Inflammatory macrophage (primary cell): ENCODE measurements around the gene TMEM207.

Experiments used
- DNase-seq, 2 donors: peaks; one replicate each; pipeline ENCODE4 v3.0.0-alpha.2; 2020 to 2022

Gene TMEM207

DNA sequence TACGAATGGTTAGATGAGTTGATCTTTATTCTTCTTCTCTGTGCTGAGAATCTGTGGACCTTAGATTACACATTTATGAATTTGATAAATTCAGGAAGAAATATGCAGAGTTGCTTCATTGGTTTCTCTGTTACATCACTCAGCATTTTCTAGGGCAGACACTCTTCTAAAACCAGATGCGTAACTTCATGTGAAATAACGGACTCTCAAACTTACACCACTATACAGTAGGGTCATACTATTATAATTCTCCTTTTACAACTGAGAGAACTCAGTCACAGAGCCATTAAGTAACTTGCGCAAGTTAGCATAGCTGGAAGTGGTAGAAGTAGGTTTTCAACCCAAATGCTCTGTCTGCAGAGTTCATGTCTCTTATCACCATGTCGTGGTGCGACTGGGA lies 5.7 kb downstream of the TMEM207 start:
- peak; percentile 22 to 64 for DNase-seq

DNA sequence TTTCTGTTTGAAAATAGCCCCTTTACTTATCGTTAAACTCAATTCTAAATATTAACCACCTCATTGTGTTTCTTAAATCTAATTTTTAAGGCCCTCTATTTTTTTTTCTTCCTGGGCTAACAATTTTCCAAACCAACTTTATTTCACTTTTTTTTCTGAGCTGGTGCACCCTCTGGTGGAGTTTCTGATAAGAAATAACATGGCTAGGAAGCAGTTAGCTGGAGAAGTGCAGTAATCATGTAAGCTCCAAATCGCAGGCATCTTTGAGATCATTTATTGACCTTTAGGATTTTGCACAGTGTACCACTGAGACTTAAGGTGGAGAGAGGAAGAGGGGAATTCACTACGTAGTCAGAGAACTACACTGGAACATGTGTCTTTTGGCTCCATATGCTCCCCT lies 6.4 kb downstream of the TMEM207 start:
- DNase-seq = no peak

DNA sequence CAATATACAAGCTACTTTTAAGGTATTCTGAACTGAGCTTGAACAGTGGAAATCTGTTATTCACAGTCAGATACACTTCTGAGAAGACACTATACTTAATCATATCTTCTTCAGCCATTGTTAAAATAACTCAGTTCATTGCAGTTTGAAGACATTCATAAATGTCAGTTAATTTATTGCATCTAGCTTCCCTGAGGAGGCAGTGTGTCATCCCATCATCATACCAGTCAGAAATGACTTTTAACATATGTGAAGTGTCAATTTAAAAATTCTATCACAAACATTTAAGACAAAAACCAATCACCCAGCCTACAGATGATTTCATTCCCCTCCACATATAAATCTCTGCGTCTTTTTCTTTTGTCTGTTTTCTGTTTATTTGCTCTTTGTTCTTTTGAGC lies 7.5 kb downstream of the TMEM207 start:
- DNase-seq = no peak

DNA sequence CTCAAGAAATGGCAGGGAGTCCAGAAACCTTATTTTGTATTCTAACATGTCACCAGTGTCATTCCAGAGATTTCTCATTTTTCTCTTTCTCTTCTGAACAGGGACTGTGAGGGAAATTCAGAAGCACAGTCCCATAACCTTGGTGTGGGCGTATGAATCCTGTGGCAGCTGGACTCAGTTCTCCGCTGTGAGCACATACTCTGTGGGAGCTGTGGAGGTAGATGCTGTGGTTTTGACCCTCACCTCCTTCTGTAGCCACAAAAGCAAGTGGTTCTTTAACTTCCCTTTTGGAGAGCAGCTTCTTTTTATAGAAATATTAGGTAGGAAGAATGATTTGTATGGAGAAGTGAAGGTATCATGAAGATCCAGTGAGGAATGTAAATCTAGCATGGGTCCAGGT lies 13.4 kb downstream of the TMEM207 start:
- peak in 1 of 2 donors; percentile 48 for DNase-seq

DNA sequence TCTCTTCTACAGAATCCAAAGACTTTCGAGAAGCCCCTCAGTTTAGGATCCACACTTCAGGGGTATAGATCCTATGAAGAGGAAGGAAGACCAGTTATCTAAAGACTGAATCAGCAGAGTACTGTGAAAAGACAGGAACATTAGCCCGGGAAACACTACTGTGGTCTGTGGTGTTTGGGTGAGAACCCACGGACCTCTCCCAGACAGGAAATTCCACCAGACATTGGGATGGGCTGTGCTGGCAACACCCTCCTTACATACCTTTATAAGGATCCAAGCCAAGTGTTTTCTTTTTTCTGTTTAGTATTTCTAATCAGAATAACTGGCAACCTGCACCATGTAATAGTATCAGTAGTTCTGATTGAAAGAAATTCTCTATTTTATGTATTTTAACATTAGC lies 14.1 kb downstream of the TMEM207 start:
- no peak for DNase-seq

DNA sequence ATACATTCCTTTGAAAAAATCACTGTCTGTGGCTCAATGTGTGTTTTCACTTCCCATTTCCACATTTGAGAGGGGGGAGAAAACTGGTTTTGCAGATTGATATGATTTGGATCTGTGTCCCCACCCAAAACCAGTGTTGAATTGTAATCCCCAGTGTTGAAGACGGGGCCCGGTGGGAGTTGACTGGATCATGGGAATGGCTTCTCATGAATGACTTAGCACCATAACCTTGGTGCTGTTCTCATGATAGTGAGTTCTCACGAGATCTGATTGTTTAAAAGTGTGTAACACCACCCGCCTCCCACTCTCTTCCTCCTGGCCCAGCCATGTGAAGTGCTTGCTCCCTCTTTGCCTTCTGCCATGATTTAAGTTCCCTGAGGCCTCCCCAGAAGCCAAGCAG lies 16.1 kb downstream of the TMEM207 start:
- DNase-seq = no peak

DNA sequence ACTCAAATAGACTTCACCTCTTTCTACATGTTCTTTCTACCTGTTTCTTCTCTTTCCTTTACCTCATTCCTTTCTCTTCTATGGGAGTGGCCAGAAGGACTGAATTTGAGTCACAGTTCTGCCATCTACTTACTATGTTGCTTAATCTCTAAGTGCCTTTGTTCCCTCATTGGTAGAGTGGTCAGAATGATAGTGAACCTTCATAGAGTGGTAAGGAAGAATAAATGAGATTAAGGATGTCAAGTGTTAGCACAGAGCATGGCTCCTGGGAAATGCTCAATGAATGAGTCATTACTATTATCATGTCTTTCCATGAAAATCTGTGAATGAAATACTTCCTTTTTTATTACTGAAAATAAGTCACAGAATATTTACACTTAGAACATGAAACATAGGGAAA lies 17.5 kb downstream of the TMEM207 start:
- no peak for DNase-seq

DNA sequence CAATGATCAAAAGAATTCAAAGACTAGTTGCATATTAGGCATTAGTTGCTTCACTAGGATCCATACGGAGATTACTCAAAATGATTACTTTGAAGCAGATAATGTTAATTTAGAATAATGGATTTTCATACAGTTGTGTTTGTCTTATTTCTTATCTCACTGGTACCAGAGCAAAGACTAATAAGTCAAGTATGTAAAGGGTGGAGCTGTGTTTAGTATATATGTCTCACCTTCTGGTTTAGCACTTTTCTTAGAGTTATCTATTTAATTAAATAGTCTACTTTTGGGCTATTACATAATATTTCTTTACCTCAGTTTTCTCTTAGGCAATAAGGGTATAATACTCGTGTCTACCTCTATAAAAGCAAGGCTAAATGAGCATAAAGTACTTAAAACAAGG lies 18.8 kb downstream of the TMEM207 start:
- no peak for DNase-seq

DNA sequence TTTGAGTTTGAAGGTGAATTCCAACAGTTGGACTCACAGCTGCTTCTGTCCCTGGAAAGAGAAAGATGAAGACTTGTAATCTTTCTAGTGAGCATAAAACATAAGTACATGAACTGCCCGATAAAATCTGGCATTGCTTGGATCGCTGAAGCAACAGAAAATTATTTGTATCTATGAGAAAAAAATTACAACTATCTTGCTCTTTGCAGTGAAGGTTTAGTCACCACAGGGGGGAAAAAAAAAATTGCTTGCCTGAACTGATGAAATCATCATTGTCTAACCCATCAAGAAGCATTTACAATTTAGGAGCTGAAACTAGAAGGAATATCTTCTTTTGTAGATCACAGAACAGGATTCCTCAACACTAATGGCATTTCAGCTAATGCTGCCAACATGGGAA lies 20.0 kb downstream of the TMEM207 start:
- no peak for DNase-seq

DNA sequence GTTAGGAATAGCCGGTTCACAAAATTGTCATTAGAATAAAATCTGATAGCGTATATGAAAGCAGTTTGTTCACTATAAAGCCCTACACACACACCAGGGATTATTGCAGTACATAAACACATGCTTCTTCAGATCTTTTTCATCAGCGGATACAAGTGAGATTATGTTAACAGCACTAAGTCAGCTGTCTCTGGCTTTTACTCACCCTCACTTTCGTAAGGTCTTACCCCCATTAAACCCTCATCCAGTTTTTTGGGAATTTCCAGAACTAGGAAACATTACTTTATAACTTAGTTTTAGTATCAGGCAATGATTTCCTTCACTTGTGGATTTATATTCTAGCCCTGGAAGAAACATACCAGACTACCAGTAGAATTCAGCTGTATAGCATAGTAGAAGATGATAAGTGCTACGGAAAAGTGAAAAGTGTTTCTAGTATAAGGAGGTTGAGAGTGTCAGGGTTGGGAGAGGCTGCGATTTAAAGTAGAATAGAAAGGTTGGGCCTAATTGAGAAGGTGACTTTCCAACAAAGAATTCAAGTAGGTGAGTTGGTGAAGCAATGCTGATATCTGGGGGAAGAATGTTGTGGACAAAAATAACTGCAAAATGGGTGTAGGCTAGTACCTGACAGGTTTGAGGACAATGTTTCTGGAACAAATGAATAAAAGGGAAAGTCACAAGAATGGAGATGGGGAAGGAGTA lies 22.7 kb downstream of the TMEM207 start:
- DNase-seq = no peak

DNA sequence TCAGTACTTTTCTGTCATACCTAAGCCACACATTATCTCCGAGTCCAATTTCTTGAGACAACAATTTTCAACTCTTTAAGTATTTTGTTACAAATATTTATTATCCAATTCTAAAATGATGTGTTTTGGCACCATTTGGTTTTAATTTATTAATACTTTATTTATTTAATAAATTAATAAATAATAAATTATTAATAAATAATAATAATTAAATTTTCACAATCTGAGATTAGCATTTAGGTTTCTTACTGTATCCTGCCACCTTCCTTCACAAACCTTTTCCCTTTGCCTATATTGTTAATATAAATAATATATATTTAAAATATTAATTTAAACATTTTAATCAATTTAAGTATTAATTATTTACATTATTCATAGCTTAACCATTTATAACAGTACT lies 23.9 kb downstream of the TMEM207 start:
- DNase-seq = no peak

DNA sequence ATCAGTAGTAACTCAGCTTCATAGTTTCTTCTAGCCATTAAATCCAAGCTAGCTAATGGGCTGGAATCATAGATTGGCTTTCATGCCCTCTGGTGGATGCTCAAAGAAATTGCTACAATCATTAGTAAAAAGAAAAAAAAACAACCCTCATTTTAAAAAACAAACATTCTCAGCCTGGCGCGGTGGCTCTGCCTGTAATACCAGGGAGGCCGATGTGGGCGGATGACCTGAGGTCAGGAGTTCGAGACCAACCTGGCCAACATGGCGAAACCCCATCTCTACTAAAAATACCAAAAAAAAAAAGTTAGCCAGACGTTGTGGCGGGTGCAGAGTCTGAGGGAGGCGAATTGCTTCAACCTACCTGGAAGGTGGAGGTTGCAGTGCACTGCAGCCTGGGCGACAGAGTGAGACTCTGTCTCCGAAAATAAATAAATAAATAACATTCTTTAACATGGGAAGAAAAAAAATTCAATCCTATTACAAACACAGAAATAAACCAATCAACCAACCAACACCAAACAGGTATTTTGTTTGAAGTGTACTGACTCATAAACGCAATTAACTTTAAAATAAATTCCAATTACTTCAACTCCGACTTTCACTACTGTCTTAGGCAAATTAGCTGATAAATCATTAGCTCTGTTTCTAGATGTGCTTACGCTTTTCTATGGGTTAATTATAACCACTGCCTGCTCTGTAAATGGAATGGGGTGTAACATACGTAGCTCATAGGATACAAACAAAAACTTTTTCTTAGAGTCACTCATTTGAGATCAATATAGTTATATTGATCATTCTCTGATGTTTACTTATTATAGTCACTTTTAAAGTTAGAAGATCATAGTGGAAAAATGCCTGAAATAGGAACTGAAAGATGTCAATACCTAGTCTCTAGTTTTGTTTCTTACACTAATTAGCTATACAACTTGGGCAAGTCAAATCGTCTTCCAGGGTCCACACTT lies 24.9 kb downstream of the TMEM207 start:
- DNase-seq = peak; percentile 61 to 62

DNA sequence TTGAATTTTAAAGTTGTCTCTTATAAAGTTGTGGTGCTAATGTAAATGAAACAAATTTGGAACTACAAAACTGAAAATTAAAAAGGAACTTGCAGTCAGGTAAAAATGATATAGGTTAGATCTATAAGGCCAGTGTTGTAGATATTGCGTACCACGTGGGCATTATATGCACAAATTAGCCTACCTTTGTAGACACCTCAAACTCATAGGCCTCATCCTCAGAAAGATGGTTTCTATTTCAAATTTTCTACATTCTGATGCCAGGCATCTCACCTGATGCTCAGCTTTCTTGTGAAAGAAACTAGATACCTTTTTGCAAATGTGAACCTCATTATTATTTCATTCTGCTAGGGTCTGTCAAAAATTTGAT lies 25.6 kb downstream of the TMEM207 start:
- DNase-seq = no peak

DNA sequence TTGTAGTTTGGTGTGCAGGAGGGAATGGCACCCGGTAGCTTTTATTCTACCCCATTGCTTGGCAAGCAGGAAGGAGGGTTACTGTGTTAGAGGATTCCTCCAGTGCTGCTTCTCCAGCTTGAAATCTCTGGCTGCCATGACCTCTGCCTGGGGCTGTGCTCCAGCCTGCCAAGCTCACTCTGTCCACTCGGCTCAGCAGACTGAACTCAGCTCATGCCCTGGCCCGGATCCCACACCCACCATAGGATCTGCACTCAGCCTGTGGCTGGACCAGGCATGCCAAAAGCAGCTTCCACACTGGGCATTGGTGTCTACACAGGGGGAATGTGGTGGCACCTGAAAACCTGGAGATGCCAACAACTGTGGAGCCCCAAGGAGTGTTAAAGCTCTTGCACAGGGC lies 35.4 kb downstream of the TMEM207 start:
- no peak for DNase-seq

DNA sequence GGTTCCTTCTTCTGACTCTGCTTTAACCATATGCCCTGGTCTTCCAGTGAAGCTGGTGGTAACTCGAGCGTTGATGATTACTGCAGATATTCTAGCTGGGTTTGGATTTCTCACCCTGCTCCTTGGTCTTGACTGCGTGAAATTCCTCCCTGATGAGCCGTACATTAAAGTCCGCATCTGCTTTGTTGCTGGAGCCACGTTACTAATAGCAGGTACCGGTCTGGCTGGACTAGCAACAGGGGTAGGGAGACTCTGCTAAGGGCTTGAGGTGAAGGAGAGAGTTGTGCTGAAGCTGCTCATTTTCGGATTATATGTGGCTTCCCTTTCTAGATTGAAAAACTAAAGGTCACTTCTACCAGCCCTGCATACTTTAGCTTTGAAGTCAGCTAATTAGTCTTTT lies 45.0 kb downstream of the TMEM207 start:
- DNase-seq = no peak

DNA sequence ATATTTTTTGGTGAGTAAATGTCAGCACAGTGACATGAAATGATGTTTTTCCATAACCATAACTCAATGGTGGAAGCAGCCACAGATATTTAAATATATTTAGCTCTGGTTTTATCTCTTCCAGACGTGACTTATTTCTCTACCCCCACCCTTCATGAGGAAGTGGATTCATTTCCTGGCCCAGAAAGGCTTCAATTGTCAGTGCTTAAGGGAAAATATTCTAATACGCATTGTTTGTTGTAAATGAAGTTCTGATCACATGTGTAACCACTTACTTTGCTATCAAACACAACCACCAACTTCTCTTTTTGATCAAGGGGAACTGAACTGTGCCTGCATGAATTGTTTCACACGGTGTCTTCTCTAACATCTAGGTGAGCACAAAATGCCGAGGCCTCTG lies 47.7 kb downstream of the TMEM207 start:
- peak in 1 of 2 donors; percentile 8 for DNase-seq

DNA sequence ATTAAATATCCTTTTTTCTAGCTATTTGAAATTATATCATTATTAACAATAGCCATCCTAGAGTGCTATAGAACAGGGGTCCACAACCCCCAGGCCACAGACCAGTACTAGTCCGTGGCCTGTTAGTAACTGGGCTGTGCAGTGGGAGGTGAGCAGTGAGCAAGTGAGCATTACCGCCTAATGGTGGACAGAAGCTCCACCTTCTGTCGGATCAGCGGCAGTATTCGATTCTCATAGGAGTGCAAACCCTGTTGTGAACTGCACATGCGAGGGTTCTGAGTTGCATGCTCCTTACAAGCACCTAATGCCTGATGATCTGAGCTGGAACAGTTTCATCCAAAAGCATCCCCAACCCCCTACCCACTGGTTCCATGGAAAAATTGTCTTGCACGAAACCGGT lies 50.0 kb downstream of the TMEM207 start:
- no peak for DNase-seq

DNA sequence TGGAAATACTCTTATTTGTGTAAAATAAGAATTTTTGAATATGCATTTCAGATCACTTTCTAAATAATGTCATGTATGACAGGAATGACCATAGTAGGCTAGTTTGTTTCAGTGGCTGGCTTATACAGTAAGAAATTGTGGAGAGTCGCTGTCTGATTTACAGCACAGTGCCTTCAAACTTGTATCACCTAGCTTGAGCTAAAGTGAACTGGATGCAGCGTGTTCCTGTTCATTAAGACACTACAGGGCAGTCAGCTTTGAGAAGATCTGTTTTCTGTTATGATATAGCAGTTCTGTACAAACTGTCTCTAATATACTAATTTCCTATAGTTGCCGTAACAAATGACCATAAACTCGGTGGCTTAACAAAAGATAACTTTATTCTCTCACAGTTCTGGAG lies 51.8 kb downstream of the TMEM207 start:
- no peak for DNase-seq

DNA sequence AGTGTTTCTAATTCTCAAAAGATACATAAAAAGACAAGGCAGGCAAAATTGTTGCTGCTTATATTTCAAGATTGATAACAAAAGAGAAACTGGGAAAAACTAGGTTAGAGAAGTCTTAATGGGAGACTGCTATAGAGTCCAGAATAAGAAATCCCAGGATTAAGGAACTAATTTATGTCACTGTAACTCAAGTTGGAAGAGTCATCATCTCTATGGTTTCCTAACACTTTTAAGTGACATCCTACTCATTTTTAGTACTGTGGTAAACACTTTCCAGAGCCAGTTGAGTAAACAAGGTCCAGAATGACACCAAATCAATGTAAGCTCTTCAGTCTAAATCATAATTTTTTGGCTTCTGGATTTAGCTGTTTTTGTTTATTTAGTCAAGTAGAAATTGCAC lies 53.7 kb downstream of the TMEM207 start:
- DNase-seq = peak; percentile 55 to 58

DNA sequence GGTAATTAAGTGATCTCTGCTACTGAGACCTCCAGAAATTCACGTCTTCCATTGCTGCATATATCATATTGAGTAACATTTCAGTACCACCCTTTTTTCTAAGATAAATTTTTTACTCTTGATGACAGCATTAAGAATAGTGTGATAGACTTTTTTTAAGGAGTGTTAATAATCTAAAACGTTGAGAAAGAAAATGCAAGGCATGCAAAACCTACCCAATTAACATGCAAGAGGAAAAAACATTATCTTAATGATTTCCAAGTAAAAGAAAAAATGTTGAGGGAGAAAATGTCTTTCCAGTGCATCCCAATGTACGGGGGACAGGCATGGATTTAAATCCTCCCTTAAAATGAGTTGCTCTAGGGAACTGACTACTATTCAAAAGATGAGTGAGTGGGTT lies 61.0 kb downstream of the TMEM207 start:
- DNase-seq = no peak

DNA sequence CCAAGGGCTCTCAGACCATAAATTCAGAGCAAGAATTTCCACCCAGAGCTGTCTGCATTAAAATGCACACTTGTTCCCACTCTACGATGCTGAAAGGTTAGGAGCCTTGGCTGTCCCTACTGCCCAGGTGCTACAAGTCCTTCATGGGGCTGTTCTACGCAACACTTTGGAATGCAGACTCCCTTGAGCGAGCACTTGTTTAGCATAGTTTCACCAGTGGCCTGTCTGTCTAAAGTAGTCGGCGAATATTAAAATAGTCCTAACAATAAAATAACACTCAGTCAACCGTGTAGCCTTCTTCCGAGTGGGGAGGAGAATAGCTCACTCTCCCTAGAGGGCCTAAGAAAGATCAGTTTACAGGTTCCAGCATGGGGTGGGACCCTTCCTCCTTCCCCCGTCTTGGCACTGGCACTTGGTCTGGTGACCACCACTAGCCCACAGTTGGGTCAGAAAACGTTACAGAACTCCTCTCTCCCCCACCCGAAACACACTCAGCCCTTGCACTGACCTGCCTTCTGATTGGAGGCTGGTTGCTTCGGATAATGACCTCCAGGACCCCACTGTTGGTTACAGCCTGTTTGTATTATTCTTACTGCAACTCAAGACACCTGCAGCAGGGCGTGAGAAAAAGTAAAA lies 62.0 kb downstream of the TMEM207 start, which contains the start of gene CLDN16:
Gene CLDN16, plus strand, starts transcription at position 586 of the 636 bp plus-strand sequence. CDS start 167 bp downstream, outside the sequence.
- DNase-seq = no peak

DNA sequence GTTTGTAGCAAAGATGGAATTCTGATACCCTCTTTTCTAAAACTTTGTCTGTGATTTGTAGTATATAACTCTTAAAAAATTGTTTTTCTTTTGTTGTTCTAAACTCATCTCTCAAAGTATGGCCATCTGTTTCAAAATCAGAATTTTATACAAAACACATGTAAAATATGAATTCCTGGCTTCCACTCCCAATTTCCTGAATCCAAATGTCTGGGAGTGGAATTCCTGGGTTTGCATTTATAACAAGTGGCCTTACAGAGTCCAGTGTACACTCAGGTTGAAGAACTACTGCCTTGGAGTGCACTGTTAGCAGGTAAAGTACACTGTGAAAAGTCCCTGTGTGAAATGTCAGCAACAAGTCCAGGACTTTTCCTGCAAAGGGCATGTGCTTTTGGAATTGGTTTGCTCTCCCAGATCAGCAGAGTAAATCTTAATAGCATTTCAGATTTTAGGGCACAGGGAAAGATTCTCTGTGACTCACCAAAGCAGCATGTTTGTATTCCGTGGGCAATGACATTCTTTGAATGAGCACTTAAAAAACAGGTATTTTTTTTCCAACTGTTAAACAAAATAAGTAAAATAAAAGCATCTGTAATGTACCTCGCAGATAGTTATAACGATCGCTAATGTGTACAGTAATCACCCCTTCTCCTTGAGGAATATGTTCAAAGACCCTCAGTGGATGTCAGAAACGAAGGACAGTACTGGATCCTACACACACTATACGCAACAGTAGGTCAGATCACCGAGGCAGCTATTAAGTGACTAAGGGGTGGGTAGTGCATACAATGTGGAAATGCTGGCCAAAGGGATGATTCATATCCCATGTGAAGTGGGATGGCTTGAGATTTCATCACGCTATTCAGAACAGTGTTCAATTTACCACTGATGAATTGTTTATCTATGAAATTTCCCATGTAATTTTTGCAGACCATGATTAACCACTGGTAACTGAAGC lies 63.7 kb downstream of the TMEM207 start:
- peak; percentile 68 to 85 for DNase-seq
